Measurements from ENCODE around the gene SNTA1. TPM values are rescaled to one million over a fixed set of nuclear protein-coding genes. Genes with fewer than 3 reads are reported as not detected.

Gene SNTA1
- total and polyA plus RNA-seq, 10 donors = 2.4 to 8.7 (median 4.4) TPM

- Histone ChIP-seq H3K9me3 (no peaks in the 10 kb centered on the region), H3K4me1 (peaks cover 21 to 52% (median 46%) of the 10 kb centered on the region in 6 donors), H3K27ac (no peak overlapping the region), H3K36me3 (peaks cover 0 to 34% (median 3%) of the 10 kb centered on the region in 6 donors), H3K27me3 (replicated peaks in 1 of 7) (no peaks in the 10 kb centered on the region), H3K4me3 (no peak overlapping the region)
- 92 to 97% (median 96%) methylated on average over 2 of the region's 2 CpGs for WGBS, 5 donors
- intact Hi-C loops (cut with DNase I; ENCODE audit: low total_unique reads) = no loop called here
- no peak for TF ChIP-seq POLR2AphosphoS5 (IDR thresholded peaks at IDR 0.05)
- no peak for DNase-seq
Observed at GRCh38 chr20:33404281-33404680, 39.3 kb downstream of the SNTA1 start.

- TF ChIP-seq POLR2A (IDR thresholded peaks at IDR 0.05) = no peak
- TF ChIP-seq POLR2AphosphoS5 (IDR thresholded peaks at IDR 0.05) = no peak
- TF ChIP-seq, protein P1, sequence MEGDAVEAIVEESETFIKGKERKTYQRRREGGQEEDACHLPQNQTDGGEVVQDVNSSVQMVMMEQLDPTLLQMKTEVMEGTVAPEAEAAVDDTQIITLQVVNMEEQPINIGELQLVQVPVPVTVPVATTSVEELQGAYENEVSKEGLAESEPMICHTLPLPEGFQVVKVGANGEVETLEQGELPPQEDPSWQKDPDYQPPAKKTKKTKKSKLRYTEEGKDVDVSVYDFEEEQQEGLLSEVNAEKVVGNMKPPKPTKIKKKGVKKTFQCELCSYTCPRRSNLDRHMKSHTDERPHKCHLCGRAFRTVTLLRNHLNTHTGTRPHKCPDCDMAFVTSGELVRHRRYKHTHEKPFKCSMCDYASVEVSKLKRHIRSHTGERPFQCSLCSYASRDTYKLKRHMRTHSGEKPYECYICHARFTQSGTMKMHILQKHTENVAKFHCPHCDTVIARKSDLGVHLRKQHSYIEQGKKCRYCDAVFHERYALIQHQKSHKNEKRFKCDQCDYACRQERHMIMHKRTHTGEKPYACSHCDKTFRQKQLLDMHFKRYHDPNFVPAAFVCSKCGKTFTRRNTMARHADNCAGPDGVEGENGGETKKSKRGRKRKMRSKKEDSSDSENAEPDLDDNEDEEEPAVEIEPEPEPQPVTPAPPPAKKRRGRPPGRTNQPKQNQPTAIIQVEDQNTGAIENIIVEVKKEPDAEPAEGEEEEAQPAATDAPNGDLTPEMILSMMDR (IDR thresholded peaks at IDR 0.05 in 8 of 11, conservative IDR thresholded peaks at IDR 0.05 in 3 of 11) = no peak
- intact Hi-C loops (cut with DNase I; ENCODE audit: low total_unique reads) = no loop called here
- H3K27ac ChIP-seq = peak overlapping the region in 6 of 8 donors; percentile 58 to 86 (median 73)
- H3K27me3 ChIP-seq (replicated peaks in 1 of 7) = no peaks in the 10 kb centered on the region
- H3K4me1 ChIP-seq = peaks cover 16 to 57% (median 41%) of the 10 kb centered on the region in 6 donors
- H3K4me3 ChIP-seq = peak overlapping the region; percentile 79 to 99 (median 96)
- no peaks in the 10 kb centered on the region for H3K9me3 ChIP-seq
- DNase-seq = no peak
- H3K36me3 ChIP-seq = peaks cover 0 to 19% (median 0%) of the 10 kb centered on the region in 6 donors
- 35 to 54% (median 49%) methylated on average over 8 of the region's 8 CpGs for WGBS, 5 donors
Observed at GRCh38 chr20:33401921-33402369, 41.6 kb downstream of the SNTA1 start.

DNA sequence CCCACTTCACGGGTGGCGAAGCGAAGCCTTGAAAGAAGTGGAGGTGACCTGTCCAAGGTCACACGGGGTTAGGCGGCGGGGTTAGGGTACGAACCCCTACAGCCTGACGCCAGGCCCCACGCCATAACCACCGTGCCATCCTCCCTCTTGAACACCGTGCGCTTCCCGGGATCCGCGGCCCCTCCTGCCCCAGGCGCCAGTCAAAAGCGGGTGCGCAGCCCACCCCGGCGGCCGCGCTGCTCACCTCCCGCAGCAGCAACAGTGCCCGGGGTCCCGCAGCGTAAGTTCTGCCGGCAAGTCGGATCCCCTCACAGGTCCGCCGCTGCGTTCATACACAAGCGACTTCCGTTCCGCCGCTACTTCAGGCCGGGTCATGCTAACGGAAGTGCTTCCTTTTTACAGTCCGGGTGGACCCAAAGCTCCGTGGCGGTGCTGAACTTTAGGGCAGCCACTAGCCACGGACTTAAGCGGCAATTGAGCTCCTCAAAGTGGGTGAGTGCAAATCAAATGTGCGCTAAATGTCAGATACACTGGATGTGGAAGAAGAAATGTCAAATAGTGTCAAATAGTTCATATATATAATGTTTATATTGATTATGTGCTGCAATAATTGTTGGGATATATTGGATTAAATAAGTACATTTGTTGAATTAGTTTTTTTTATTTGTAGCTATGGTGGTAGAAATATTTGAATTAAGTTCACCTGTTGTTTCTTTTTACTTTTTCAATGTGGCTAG lies 42.2 kb downstream of the SNTA1 start, which contains the start of gene CDK5RAP1:
TSS of gene CDK5RAP1 (minus strand) at position 336 of the 737 bp plus-strand sequence. CDS start 4,455 bp downstream, outside the sequence.
- no peaks in the 10 kb centered on the region for H3K27me3 ChIP-seq (replicated peaks in 1 of 7)
- peak; percentile 95 for DNase-seq

GRCh38 chr20:33400812-33401183 lies 42.8 kb downstream of the SNTA1 start:
- 0 to 2% (median 1%) methylated on average over 8 of the region's 8 CpGs for WGBS, 5 donors

More for the DNA sequence above, 42.2 kb downstream of the SNTA1 start, which contains the start of gene CDK5RAP1:
- Histone ChIP-seq H3K9me3 (no peaks in the 10 kb centered on the region), H3K4me1 (peaks cover 16 to 63% (median 43%) of the 10 kb centered on the region in 6 donors), H3K27ac (peak within 1 kb of the TSS; percentile 6 to 86 (median 72)), H3K36me3 (peaks cover 0 to 19% (median 3%) of the 10 kb centered on the region in 6 donors), H3K4me3 (peak within 1 kb of the TSS; percentile 79 to 99 (median 96))
- TF ChIP-seq, protein P1 (IDR thresholded peaks at IDR 0.05 in 8 of 11, conservative IDR thresholded peaks at IDR 0.05 in 3 of 11) = peak in 2 of 11 experiments; percentile 8 to 19
- TF ChIP-seq POLR2AphosphoS5 (IDR thresholded peaks at IDR 0.05) = peak; percentile 84 to 93 (median 88)
- no peak for TF ChIP-seq POLR2A (IDR thresholded peaks at IDR 0.05)
- intact Hi-C loops (cut with DNase I; ENCODE audit: low total_unique reads) = no loop called here
- 0% methylated on average over 26 to 43 of the region's 43 CpGs for WGBS, 5 donors

More at GRCh38 chr20:33400812-33401183, 42.8 kb downstream of the SNTA1 start:
- Histone ChIP-seq H3K36me3 (peaks cover 0 to 19% (median 5%) of the 10 kb centered on the region in 6 donors), H3K9me3 (no peaks in the 10 kb centered on the region), H3K4me3 (peak overlapping the region; percentile 79 to 99 (median 96)), H3K4me1 (peaks cover 16 to 69% (median 43%) of the 10 kb centered on the region in 6 donors), H3K27ac (peak overlapping the region in 7 of 8 donors; percentile 6 to 86 (median 72)), H3K27me3 (replicated peaks in 1 of 7) (no peaks in the 10 kb centered on the region)
- TF ChIP-seq, protein P1 (IDR thresholded peaks at IDR 0.05 in 8 of 11, conservative IDR thresholded peaks at IDR 0.05 in 3 of 11) = no peak
- TF ChIP-seq POLR2A (IDR thresholded peaks at IDR 0.05) (no peak), POLR2AphosphoS5 (IDR thresholded peaks at IDR 0.05) (no peak)
- DNase-seq = no peak
- intact Hi-C loops (cut with DNase I; ENCODE audit: low total_unique reads) = no loop called here

Data from spleen (tissue), 11 donors.